Epithelial cell of esophagus (primary cell): ENCODE results near the gene SART1.

ENCODE experiments used
- DNase-seq: peaks from one replicate; pipeline ENCODE4 v3.0.0; 2010; ENCODE audit warnings: low read depth
- H3K4me3 ChIP-seq: 2 replicates; pipeline ENCODE4 v1.5.1; 2011; ENCODE audit warnings: mild to moderate bottlenecking, low read length, control low read depth
- TF ChIP-seq, protein P1 (sequence below): IDR thresholded peaks from 2 replicates; pipeline ENCODE4 v1.5.1; 2011; ENCODE audit warnings: low read depth, mild to moderate bottlenecking, low read length, control low read depth, inconsistent platforms; ENCODE audit not compliant: insufficient read depth; ENCODE audit errors: missing control alignments

The SART1 gene

DNA sequence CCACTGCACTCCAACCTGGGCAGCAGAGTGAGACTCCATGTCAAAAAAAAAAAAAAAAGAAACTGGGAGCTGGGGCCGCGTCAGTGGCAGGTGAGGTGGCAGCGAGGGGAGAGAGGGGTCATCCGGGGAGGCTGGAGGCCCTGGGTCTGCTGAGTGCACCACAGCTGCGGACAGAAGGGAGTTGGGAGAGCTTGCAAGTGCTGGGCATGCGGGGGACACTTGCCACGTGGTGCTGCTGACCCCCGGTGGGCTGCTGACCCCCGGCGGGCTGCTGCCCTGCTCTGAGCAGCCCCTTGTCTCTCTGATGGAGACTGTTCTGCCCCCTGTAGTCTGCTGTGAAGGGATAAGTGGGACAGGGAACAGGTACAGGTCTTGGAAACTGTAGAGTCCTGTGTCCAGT is 39.7 kb upstream of the SART1 start:
- no peak overlapping the region for H3K4me3 ChIP-seq
- TF ChIP-seq, protein P1, sequence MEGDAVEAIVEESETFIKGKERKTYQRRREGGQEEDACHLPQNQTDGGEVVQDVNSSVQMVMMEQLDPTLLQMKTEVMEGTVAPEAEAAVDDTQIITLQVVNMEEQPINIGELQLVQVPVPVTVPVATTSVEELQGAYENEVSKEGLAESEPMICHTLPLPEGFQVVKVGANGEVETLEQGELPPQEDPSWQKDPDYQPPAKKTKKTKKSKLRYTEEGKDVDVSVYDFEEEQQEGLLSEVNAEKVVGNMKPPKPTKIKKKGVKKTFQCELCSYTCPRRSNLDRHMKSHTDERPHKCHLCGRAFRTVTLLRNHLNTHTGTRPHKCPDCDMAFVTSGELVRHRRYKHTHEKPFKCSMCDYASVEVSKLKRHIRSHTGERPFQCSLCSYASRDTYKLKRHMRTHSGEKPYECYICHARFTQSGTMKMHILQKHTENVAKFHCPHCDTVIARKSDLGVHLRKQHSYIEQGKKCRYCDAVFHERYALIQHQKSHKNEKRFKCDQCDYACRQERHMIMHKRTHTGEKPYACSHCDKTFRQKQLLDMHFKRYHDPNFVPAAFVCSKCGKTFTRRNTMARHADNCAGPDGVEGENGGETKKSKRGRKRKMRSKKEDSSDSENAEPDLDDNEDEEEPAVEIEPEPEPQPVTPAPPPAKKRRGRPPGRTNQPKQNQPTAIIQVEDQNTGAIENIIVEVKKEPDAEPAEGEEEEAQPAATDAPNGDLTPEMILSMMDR: no peak
- DNase-seq: no peak

DNA sequence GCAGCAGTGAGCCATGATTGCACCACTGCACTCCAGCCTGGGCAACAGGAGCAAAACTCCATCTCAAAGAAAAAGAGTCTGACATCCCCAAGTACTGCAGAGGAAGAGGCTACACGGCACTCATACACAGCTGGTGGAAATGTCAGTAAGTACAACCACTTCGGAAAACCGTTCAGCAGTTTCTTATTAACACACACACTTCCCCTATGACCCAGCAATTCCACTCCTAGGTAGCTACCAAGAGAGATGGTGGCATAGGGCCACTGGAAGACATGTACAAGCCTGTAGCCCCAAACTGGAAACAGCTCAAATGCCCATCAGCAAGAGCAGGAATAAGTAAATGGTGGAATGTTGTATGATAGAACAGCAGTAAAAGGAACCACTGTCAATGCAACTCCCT is 39.0 kb upstream of the SART1 start:
- H3K4me3 ChIP-seq: no peak overlapping the region
- peak; percentile 38 for DNase-seq
- TF ChIP-seq, protein P1: no peak

DNA sequence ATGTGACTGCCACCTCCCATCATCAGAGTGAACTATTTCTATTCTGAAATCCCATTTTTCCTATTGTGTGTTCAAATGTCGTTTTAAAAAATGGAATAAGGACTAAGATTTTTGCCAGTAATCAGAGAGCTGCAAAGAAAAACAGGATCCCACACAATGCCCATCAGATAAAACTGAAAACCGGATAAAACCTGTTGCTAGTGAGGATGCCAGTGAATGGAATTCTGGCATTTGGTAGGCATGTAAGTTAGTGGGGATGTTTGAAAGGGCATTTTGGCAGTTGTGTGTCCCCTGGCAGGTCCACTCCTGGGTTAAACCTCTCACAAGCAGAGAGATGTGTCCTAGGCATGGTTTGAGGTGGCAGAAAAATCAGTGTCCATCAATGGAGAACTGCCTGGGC is 36.1 kb upstream of the SART1 start:
- H3K4me3 ChIP-seq: no peak overlapping the region
- no peak for DNase-seq
- TF ChIP-seq, protein P1: no peak

DNA sequence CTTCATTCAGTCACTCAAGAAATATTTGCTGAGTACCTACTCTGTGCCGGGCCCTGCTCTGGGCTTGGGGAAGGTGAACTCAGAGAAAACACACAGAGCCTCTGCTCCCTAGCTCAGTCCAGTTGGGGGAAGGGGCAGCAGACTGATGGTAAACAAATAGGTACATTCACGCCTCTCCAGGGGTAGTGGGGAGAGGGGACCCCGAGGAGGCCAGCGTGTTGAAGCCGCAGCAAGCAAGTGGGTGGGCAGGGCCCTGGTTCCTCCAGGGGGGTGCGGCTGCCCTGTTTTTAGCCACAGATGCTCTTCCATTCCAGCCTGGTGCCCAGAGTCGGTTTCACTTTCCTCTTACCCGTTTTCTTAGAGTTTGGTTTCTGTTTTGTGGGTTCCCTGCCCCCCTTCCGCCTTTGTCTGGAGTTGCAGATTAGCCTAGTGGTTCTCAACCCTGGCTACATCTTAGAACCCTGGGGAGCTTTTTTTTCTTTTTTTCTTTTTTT is 33.6 kb upstream of the SART1 start:
- TF ChIP-seq, protein P1: no peak
- no peak overlapping the region for H3K4me3 ChIP-seq
- DNase-seq: no peak

DNA sequence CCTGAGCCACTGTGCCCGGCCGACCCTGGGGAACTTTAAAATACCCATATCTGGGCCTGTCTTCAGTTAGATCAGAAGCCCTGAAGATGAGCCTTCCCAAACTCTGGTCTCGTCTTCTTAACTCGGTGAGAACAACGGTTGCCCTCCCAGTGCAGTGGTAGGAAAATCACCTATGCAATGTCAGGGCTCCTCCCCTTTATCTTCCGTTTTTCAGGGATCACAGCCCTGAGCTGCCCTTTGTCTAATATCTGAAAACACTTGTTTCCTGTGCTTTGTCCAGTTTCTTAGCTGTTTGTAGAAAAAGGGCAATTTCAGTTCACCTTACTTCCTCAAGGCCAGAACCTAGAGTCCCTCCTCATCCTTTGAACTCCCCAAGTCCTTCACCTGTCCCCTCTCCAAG is 32.9 kb upstream of the SART1 start:
- no peak for DNase-seq
- TF ChIP-seq, protein P1: no peak
- no peak overlapping the region for H3K4me3 ChIP-seq

DNA sequence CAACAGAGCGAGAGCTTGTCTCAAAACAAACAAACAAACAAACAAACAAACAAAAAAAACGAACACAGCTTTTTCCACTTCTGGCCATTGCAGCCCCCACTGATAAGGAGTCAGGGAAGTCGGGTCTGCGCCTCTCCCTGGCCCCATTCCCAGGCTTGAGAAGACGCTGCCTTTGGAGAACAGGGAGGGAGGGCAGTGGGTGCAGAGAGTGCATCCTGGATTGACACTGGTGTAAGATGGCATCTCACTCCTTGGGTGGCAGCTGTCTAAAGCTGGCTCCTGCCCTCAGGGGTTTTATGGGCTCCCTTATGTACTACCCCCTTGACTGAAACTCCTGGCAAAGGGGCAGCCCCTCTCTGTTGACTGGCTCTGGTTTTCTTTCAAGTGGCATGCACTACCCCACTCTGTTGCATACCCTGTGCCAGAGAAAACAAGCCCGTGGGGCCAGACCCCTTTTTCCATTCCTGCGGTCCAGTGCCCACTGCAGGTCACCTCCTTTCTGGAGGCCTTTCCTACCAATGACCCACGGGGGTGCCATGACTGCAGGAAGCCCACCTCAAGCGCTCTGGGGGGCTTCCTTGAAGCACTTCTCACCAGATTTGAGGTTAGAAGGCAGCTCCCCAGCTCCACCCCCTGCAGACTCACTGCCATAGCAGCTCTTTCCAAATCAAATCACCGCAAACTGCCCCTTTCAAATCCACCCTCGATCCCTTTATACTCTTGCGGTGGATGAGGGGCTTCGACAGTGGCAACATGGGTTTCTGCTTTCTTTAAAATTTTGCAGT is 29.6 kb upstream of the SART1 start:
- TF ChIP-seq, protein P1: no peak
- H3K4me3 ChIP-seq: no peak overlapping the region
- DNase-seq: no peak

DNA sequence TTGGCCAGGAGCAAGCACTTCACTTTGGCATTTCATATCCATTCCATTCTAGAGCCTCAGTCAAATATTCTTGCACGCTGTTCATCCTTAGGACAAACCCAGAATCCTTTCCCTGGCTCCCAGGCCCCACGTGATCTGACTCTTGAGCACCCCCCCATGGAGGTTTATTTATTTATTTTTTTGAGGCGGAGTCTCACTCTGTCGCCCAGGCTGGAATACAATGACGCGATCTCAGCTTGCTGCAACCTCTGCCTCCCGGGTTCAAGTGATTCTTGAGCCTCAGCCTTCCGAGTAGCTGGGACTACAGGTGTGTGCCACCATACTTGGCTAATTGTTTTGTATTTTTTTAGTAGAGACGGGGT is 29.0 kb upstream of the SART1 start:
- TF ChIP-seq, protein P1: no peak
- H3K4me3 ChIP-seq: no peak overlapping the region
- peak; percentile 24 for DNase-seq
